ENCODE measurements around the gene TUSC2. TPM values are rescaled to one million over a fixed set of nuclear protein-coding genes. Genes with fewer than 3 reads are reported as not detected.

The TUSC2 gene
- total RNA-seq, 1 experiment from 2014 or later: 33.5 TPM

DNA sequence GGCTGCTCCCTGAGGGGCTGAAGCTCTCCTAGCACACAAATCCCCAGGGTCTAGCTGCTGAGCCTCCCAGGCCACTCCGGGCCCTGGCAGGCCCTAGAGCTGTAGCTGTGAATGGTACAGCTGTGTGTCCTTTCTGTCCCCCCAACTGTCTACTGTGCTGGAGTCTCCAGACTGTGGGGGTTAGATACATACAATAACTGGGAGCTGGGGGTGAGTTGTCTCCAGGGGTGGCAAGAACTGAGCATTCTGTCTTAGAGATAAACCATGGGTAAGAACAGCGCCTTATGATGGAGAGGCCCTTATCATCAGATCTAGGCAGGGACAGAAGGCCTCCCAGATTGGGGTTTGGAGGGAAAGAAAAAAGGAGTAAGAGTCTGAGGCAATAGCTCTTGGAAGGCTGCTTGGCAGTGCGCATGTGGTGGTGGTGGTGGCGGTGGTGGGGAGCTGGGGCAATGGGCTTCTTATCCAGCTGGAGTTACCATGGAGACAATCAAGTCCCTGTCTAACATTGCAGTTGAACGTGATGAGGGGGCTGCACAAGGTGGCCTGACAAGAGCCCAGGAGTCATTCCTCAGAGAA is 26.3 kb upstream of the TUSC2 start:
- Histone ChIP-seq H3K14ac (ENCODE audit: insufficient read depth, low read length) (no peak overlapping the region), H2AFZ (ENCODE audit: low read length) (no peak overlapping the region), H4K91ac (ENCODE audit: insufficient read length, low read depth, low read length) (no peak overlapping the region), H2BK15ac (ENCODE audit: low read depth, low read length) (no peak overlapping the region), H3K9ac (ENCODE audit: extremely low read depth, insufficient read length, low read length) (no peak overlapping the region), H3K27me3 (ENCODE audit: insufficient read depth, low read length) (no peaks in the 10 kb centered on the region), H2BK20ac (ENCODE audit: low read depth, low read length, poor library complexity, severe bottlenecking) (no peak overlapping the region), H2BK12ac (ENCODE audit: insufficient read length, low read depth, low read length) (no peak overlapping the region), H2BK5ac (ENCODE audit: insufficient read length, low read length) (no peak overlapping the region), H2AK5ac (ENCODE audit: insufficient read length, low read length) (no peak overlapping the region), H3K18ac (ENCODE audit: insufficient read length, low read depth, low read length) (no peak overlapping the region), H4K20me1 (ENCODE audit: control insufficient read depth, insufficient read depth, insufficient read length) (no peaks in the 10 kb centered on the region), H3K23ac (ENCODE audit: insufficient read length, low read depth, low read length) (no peak overlapping the region), H4K5ac (ENCODE audit: insufficient read length, low read depth, low read length) (no peak overlapping the region), H3K4me2 (ENCODE audit: insufficient read depth, insufficient read length, low read length) (no peak overlapping the region), H3K79me2 (ENCODE audit: insufficient read depth, low read length) (peaks cover 9% of the 10 kb centered on the region; the same call in 1 of the 2 replicates), H3K56ac (ENCODE audit: insufficient read length, low read depth, low read length) (no peak overlapping the region), H3K4me1 (ENCODE audit: insufficient read depth, low read length) (peaks cover 4% of the 10 kb centered on the region; the same call in 1 of the 2 replicates), H4K8ac (replicated peaks; ENCODE audit: insufficient read length, low read depth, low read length) (no peak overlapping the region), H3K27ac (ENCODE audit: insufficient read length, low read depth, low read length) (no peak overlapping the region), H2BK120ac (ENCODE audit: low read depth, low read length, poor library complexity, severe bottlenecking) (no peak overlapping the region), H3T11ph (ENCODE audit: low read length) (no peak overlapping the region), H3K9me3 (ENCODE audit: control insufficient read depth, low read depth, low read length) (no peaks in the 10 kb centered on the region), H3K4ac (ENCODE audit: low read depth, low read length) (no peak overlapping the region), H3K79me1 (ENCODE audit: insufficient read depth, low read depth, low read length, poor library complexity, severe bottlenecking) (peaks cover 6% of the 10 kb centered on the region), H3K23me2 (ENCODE audit: insufficient read length, low read depth, low read length, poor library complexity, severe bottlenecking) (peaks cover 16% of the 10 kb centered on the region)
- TF ChIP-seq, protein P1, sequence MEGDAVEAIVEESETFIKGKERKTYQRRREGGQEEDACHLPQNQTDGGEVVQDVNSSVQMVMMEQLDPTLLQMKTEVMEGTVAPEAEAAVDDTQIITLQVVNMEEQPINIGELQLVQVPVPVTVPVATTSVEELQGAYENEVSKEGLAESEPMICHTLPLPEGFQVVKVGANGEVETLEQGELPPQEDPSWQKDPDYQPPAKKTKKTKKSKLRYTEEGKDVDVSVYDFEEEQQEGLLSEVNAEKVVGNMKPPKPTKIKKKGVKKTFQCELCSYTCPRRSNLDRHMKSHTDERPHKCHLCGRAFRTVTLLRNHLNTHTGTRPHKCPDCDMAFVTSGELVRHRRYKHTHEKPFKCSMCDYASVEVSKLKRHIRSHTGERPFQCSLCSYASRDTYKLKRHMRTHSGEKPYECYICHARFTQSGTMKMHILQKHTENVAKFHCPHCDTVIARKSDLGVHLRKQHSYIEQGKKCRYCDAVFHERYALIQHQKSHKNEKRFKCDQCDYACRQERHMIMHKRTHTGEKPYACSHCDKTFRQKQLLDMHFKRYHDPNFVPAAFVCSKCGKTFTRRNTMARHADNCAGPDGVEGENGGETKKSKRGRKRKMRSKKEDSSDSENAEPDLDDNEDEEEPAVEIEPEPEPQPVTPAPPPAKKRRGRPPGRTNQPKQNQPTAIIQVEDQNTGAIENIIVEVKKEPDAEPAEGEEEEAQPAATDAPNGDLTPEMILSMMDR (conservative IDR thresholded peaks at IDR 0.05): no peak
- Mint-ChIP-seq H3K27ac (no peak overlapping the region), H3K9me3 (no peaks in the 10 kb centered on the region), H3K27me3 (ENCODE audit: low read depth) (no peaks in the 10 kb centered on the region; the same call in 1 of the 2 replicates), H3K4me1 (peaks cover 37 to 38% of the 10 kb centered on the region in 2 experiments), H3K4me3 (peak overlapping the region in 1 of 2 experiments; percentile 15; a peak in 2 of 5 replicates), H3K36me3 (ENCODE audit: insufficient read depth in 1 of 3, low read depth in 3 of 3) (peaks cover 15 to 28% (median 27%) of the 10 kb centered on the region in 3 experiments)
- no CpG with 5 or more reads among the region's 5 CpGs for WGBS (ENCODE audit: extremely low coverage, insufficient read length, low lambda C conversion rate)
- DNase-seq: no peak

All from H9 (cell line).